ENCODE measurements around the gene ZNF584. TPM values are rescaled to one million over a fixed set of nuclear protein-coding genes. Genes with fewer than 3 reads are reported as not detected.

Gene ZNF584
- polyA plus RNA-seq, 1 donor from 2014 or later, result 29.6 TPM

GRCh38 chr19:58460039-58460438 lies 51.6 kb downstream of the ZNF584 start:
- no peaks in the 10 kb centered on the region for H3F3A ChIP-seq (ENCODE audit: insufficient read depth, low read length, poor library complexity, severe bottlenecking)
- no peaks in the 10 kb centered on the region for H3K79me2 ChIP-seq (replicated peaks; ENCODE audit: insufficient read depth, low read length)
- no peaks in the 10 kb centered on the region for H3K9me3 ChIP-seq (ENCODE audit: low read length)
- no peaks in the 10 kb centered on the region for H3K36me3 ChIP-seq (ENCODE audit: insufficient read depth, low read length)
- H3K27me3 ChIP-seq (ENCODE audit: insufficient read depth, low read depth, low read length), result no peaks in the 10 kb centered on the region
- no peak overlapping the region for H2AFZ ChIP-seq (ENCODE audit: low read depth, low read length)
- TF ChIP-seq MXI1 (conservative IDR thresholded peaks at IDR 0.05; ENCODE audit: poor library complexity, severe bottlenecking), result no peak
- TF ChIP-seq EZH2 (IDR thresholded peaks at IDR 0.05; ENCODE audit: borderline replicate concordance, insufficient read depth, low read length, poor library complexity, severe bottlenecking), result no peak
- no peak for TF ChIP-seq RAD21 (conservative IDR thresholded peaks at IDR 0.05)
- no peak for TF ChIP-seq REST (IDR thresholded peaks at IDR 0.05; ENCODE audit: borderline replicate concordance)
- TF ChIP-seq POLR2AphosphoS5 (IDR thresholded peaks at IDR 0.05), result no peak
- no peak for TF ChIP-seq TAF1 (IDR thresholded peaks at IDR 0.05; ENCODE audit: low read depth)
- no peak for TF ChIP-seq SMC3 (conservative IDR thresholded peaks at IDR 0.05; ENCODE audit: poor library complexity)
- H4K20me1 ChIP-seq (ENCODE audit: insufficient read depth), result no peaks in the 10 kb centered on the region
- no peaks in the 10 kb centered on the region for H3K9me2 ChIP-seq (ENCODE audit: insufficient read depth, low read length)
- H3K4me3 ChIP-seq (ENCODE audit: low read length), result no peak overlapping the region
- no peak overlapping the region for H3K27ac ChIP-seq (ENCODE audit: low read length)
- H3K4me2 ChIP-seq (ENCODE audit: low read length), result no peak overlapping the region
- H3K9ac ChIP-seq (ENCODE audit: low read length), result no peak overlapping the region

DNA sequence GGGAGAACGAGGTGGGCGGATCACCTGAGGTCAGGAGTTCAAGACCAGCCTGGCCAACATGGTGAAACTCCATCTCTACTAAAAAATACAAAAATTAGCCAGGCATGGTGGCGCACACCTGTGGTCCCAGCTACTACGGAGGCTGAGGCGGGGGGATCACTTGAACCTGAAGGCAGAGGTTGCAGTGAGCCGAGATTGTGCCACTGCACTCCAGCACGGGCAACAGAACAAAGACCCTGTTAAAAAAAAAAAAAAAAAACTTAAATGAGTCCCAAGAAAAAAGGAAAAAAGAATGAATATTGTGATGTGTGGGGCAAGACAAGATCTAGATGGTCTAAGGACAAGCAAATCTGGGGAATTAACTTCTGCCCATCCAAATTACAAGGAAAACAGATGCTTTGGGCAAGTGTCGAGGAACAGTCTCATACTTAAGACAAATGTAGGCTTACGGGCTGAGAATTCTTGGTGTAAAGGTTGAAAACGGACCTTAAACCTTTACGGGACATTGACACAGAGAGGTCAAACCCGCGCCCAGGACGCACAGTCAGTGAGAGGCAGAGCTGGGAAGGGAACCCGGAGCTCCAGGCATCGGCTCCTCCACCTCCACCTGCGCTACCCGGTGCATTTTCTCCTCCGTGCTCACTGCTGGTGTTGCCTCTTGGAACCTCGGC lies 57.8 kb downstream of the ZNF584 start:
- Histone ChIP-seq H3K36me3 (ENCODE audit: insufficient read depth, low read length) (no peaks in the 10 kb centered on the region), H3F3A (ENCODE audit: insufficient read depth, low read length, poor library complexity, severe bottlenecking) (no peaks in the 10 kb centered on the region), H3K9ac (ENCODE audit: low read length) (peak overlapping the region; percentile 76), H3K27me3 (ENCODE audit: insufficient read depth, low read depth, low read length) (no peaks in the 10 kb centered on the region), H2AFZ (ENCODE audit: low read depth, low read length) (peak overlapping the region; percentile 82), H3K4me2 (ENCODE audit: low read length) (peak overlapping the region; percentile 3), H3K4me3 (ENCODE audit: low read length) (peak overlapping the region; percentile 97), H3K9me2 (ENCODE audit: insufficient read depth, low read length) (no peaks in the 10 kb centered on the region), H3K27ac (ENCODE audit: low read length) (peak overlapping the region; percentile 27), H3K9me3 (ENCODE audit: low read length) (no peaks in the 10 kb centered on the region), H3K79me2 (replicated peaks; ENCODE audit: insufficient read depth, low read length) (peaks cover 10% of the 10 kb centered on the region), H4K20me1 (ENCODE audit: insufficient read depth) (no peaks in the 10 kb centered on the region)
- TF ChIP-seq REST (IDR thresholded peaks at IDR 0.05; ENCODE audit: borderline replicate concordance), result no peak
- TF ChIP-seq RAD21 (conservative IDR thresholded peaks at IDR 0.05), result no peak
- no peak for TF ChIP-seq TAF1 (IDR thresholded peaks at IDR 0.05; ENCODE audit: low read depth)
- TF ChIP-seq EZH2 (IDR thresholded peaks at IDR 0.05; ENCODE audit: borderline replicate concordance, insufficient read depth, low read length, poor library complexity, severe bottlenecking), result no peak
- TF ChIP-seq SMC3 (conservative IDR thresholded peaks at IDR 0.05; ENCODE audit: poor library complexity), result no peak
- TF ChIP-seq, protein P1, sequence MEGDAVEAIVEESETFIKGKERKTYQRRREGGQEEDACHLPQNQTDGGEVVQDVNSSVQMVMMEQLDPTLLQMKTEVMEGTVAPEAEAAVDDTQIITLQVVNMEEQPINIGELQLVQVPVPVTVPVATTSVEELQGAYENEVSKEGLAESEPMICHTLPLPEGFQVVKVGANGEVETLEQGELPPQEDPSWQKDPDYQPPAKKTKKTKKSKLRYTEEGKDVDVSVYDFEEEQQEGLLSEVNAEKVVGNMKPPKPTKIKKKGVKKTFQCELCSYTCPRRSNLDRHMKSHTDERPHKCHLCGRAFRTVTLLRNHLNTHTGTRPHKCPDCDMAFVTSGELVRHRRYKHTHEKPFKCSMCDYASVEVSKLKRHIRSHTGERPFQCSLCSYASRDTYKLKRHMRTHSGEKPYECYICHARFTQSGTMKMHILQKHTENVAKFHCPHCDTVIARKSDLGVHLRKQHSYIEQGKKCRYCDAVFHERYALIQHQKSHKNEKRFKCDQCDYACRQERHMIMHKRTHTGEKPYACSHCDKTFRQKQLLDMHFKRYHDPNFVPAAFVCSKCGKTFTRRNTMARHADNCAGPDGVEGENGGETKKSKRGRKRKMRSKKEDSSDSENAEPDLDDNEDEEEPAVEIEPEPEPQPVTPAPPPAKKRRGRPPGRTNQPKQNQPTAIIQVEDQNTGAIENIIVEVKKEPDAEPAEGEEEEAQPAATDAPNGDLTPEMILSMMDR (IDR thresholded peaks at IDR 0.05; ENCODE audit: poor library complexity, severe bottlenecking), result no peak
- TF ChIP-seq POLR2AphosphoS5 (IDR thresholded peaks at IDR 0.05), result no peak
- no peak for TF ChIP-seq EP300 (conservative IDR thresholded peaks at IDR 0.05; ENCODE audit: poor library complexity, severe bottlenecking)
- TF ChIP-seq MXI1 (conservative IDR thresholded peaks at IDR 0.05; ENCODE audit: poor library complexity, severe bottlenecking), result no peak

All from neural cell (in vitro differentiated cells).